Right atrium auricular region (tissue), 2 donors: Measurements from ENCODE around the gene RUFY2. TPM values are rescaled to one million over a fixed set of nuclear protein-coding genes. Genes with fewer than 3 reads are reported as not detected.

Experiments used
- DNase-seq: peaks from one replicate; pipeline ENCODE4 v3.0.0-alpha.2; 2019; ENCODE audit warnings: low spot score
- H3K27ac ChIP-seq, 2 donors: fragments of 200-600 bp; sonication (generic); 1 replicate in 1 of 2; 2 replicates in 1 of 2; pipeline ENCODE4 v1.5.1; 2016 to 2019
- H3K27me3 ChIP-seq, 2 donors: fragments of 200-600 bp; sonication (generic); one replicate each; pipeline versions ENCODE4 v1.5.1 to v1.6.0; 2017 to 2019
- H3K36me3 ChIP-seq: fragments of 200-600 bp; sonication (generic); one replicate; pipeline ENCODE4 v1.5.1; 2016
- H3K4me1 ChIP-seq, 2 donors: fragments of 200-600 bp; sonication (generic); one replicate each; pipeline versions ENCODE4 v1.5.1 to v1.6.0; 2017 to 2019
- H3K4me3 ChIP-seq, 2 donors: fragments of 200-600 bp; sonication (generic); 1 replicate in 1 of 2; 2 replicates in 1 of 2; pipeline ENCODE4 v1.5.1; 2017 to 2019; ENCODE audit warnings: mild to moderate bottlenecking in 1 of 2, moderate library complexity in 1 of 2
- H3K9me3 ChIP-seq, 2 donors: fragments of 200-600 bp; sonication (generic); one replicate each; pipeline ENCODE4 v1.5.1; 2019
- total RNA-seq, 2 donors: library from RNA; depleted of rRNA; stranded (reverse); fragments of >200 nt; gene quantifications; one replicate each; pipeline ENCODE4 v1.1.0, GENCODE V29; 2016
- TF ChIP-seq, protein P1 (sequence below), 2 donors: fragments of 200-600 bp; sonication (generic); IDR thresholded peaks; one replicate each; pipeline ENCODE4 v1.5.1; 2019; ENCODE audit warnings: antibody characterized with exemption in 2 of 2

The RUFY2 gene
- total RNA-seq, 2 donors from 2014 or later: 8.3 to 11.0 TPM

DNA sequence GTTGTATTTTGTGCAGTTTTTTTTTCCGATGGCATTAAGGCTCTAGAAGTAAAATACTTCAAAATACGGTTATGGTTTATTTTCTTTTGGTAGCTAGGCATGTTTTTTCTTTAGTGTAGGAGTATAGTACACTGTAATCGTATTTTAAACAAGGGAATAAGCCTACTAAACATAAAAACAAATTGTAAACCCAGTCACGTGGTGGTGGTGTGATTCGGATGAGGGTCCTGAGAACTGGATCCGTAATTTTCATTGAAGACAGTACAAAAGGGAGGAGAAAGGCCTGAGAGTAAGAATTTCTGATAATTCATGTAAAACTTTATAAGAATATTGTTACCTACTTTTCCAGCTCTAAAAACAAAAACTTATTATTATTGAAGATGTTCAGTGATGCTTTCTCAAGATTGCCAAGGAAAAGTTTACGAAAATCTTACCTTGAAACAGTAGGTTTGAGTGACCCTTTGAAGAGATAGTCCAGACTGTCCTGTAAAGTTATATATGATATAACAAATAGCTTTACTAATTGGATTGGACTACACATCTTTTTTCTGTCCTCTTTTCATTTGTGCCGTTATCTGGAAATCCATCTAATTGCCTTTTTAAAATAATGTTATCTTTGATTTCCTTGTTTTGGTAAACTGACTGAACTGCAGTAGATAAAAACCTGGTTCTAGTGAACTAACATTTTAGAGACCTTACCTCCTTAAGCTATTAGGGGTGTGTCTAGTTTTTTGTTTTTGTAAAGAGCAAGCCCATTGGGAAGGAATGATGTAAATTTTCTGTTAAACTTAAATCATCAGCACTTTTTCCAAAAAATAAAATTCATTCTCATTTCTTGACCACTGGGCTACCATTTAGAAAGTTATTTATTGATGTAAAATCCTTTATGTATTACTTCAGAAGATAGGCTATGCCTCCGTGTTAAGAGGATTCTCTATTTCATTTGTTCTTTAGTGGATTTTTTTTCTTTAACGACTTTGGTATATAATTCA lies 73.3 kb downstream of the RUFY2 start:
- Histone ChIP-seq H3K4me1 (peaks cover 0 to 51% of the 10 kb centered on the region in 2 donors), H3K27me3 (no peaks in the 10 kb centered on the region), H3K9me3 (no peaks in the 10 kb centered on the region), H3K27ac (peak overlapping the region; percentile 99), H3K36me3 (peaks cover 5% of the 10 kb centered on the region), H3K4me3 (peak overlapping the region; percentile 89 to 94)
- TF ChIP-seq, protein P1, sequence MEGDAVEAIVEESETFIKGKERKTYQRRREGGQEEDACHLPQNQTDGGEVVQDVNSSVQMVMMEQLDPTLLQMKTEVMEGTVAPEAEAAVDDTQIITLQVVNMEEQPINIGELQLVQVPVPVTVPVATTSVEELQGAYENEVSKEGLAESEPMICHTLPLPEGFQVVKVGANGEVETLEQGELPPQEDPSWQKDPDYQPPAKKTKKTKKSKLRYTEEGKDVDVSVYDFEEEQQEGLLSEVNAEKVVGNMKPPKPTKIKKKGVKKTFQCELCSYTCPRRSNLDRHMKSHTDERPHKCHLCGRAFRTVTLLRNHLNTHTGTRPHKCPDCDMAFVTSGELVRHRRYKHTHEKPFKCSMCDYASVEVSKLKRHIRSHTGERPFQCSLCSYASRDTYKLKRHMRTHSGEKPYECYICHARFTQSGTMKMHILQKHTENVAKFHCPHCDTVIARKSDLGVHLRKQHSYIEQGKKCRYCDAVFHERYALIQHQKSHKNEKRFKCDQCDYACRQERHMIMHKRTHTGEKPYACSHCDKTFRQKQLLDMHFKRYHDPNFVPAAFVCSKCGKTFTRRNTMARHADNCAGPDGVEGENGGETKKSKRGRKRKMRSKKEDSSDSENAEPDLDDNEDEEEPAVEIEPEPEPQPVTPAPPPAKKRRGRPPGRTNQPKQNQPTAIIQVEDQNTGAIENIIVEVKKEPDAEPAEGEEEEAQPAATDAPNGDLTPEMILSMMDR (IDR thresholded peaks at IDR 0.05): no peak
- no peak for DNase-seq

DNA sequence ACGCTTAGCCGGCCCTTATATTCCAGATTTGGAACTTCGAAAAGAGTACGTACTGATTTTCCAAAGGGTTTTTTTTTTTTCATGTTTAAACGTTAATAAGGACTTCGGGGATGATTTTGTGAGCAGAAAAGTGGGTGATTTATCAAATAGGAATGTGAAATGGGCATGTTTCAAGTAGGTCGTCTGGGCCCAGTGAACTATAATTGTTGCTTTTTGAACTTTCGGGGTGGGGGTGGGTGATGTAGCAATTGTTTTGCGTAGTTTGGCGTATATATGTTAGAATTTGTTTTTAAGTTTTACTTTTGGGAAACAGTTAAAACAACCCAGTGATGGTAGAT lies 74.0 kb downstream of the RUFY2 start:
- Histone ChIP-seq H3K9me3 (no peaks in the 10 kb centered on the region), H3K27ac (peak overlapping the region; percentile 99), H3K36me3 (no peaks in the 10 kb centered on the region), H3K27me3 (no peaks in the 10 kb centered on the region), H3K4me3 (peak overlapping the region; percentile 89 to 94), H3K4me1 (peaks cover 0 to 51% of the 10 kb centered on the region in 2 donors)
- no peak for DNase-seq
- TF ChIP-seq, protein P1 (IDR thresholded peaks at IDR 0.05): no peak

DNA sequence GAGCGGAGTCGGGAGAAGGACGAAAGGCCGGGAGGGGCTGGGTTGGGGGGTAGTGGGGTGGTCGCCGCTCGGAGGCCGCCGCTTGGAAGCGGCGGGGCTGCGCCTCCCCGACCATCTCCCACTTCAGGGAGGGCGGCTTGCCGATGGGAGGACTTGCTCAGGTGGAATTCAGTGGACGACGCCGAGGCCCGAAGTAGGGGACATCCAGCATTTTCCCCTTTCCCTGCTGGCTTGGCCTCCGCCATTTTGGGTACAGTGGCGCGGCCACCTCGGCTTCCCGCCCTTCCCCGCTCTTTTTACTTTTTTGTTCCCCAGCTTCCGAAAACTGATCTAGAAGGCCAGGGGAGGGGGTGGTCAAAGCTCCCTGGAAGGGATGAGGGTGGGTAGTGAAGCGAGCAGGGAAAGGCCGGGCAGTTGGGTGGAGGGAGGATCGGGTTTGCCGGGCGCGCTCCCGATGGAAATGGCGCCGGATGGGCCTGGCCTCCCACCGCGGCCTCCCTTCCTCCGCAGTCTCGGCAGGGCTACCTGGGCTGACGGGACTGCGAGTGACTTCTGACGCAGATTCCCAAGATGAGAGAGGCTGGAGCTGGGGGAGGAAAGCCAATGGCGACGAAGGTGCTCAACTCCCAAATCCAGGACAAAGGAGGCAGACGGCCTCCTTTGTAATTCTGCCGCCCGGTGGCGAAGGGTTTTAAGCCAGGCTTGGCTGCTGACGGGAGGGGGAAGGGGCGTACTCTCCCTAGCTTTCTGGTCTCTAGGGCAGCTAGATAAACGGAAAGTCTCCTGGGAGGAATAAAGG lies 74.6 kb downstream of the RUFY2 start, which contains the start of gene PBLD:
Gene PBLD, minus strand, starts transcription at position 670 of the 799 bp plus-strand sequence. CDS start 26,084 bp downstream, outside the sequence.
- peaks cover 0 to 45% of the 10 kb centered on the region in 2 donors for H3K4me1 ChIP-seq
- H3K27me3 ChIP-seq: no peaks in the 10 kb centered on the region
- peak within 1 kb of the TSS; percentile 99 for H3K27ac ChIP-seq
- TF ChIP-seq, protein P1 (IDR thresholded peaks at IDR 0.05): peak in 1 of 2 donors; percentile 52
- peak; percentile 75 for DNase-seq
- H3K9me3 ChIP-seq: no peaks in the 10 kb centered on the region
- no peaks in the 10 kb centered on the region for H3K36me3 ChIP-seq
- peak within 1 kb of the TSS; percentile 89 to 94 for H3K4me3 ChIP-seq

DNA sequence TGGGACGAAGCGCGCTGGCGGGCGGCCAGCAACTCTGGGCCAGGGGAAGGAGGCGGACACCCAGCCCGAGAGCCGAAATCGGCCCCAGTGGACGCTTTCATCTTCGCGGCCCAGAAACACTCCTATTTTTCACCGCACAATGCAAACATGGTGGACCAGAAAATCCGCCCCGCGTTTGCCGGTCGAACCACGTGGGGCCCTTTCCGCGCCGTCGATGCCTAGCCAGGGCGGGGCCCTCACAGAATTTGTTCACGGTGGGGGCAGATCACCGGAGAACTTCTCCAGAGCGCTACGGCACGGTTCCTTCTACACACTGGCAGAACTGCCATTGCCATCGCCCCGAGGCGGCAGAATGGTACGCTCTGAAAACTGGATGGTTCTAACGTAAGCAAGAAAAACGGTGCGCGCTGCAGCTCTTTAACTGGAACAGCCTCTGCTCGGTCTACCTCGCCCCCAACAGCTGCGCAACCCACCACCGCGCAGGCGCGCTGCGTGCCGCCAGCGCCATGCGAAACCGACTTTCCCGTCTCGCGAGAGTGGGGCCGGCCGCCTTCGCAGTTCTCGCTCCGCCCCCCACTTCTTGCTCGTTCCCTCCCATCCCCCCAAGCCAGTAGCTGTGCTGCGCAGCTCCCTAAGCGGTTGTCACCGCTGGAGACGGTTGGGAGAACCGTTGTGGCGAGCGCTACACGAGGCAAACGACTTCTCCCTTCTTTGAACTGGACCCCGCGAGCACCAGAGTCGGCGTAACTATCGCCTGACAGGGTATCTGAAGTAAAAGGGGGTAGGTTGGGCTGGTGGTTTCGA lies 75.4 kb downstream of the RUFY2 start, which contains the start of gene HNRNPH3:
Gene HNRNPH3, plus strand, starts transcription at position 610 of the 804 bp plus-strand sequence. CDS start 5,158 bp downstream, outside the sequence.
- Histone ChIP-seq H3K4me1 (peaks cover 0 to 37% of the 10 kb centered on the region in 2 donors), H3K27ac (peak within 1 kb of the TSS; percentile 99), H3K4me3 (peak within 1 kb of the TSS; percentile 89 to 94), H3K9me3 (no peaks in the 10 kb centered on the region), H3K27me3 (no peaks in the 10 kb centered on the region), H3K36me3 (no peaks in the 10 kb centered on the region)
- peak; percentile 97 for DNase-seq
- TF ChIP-seq, protein P1 (IDR thresholded peaks at IDR 0.05): no peak
